NCI-H128 (cell line): ENCODE measurements around the gene CACNA1C.

ENCODE experiments used
- DNase-seq: peaks from one replicate; lab custom pipeline; 2025; ENCODE audit not compliant: unreplicated experiment; lab: John Stamatoyannopoulos, UW

Gene CACNA1C

DNA sequence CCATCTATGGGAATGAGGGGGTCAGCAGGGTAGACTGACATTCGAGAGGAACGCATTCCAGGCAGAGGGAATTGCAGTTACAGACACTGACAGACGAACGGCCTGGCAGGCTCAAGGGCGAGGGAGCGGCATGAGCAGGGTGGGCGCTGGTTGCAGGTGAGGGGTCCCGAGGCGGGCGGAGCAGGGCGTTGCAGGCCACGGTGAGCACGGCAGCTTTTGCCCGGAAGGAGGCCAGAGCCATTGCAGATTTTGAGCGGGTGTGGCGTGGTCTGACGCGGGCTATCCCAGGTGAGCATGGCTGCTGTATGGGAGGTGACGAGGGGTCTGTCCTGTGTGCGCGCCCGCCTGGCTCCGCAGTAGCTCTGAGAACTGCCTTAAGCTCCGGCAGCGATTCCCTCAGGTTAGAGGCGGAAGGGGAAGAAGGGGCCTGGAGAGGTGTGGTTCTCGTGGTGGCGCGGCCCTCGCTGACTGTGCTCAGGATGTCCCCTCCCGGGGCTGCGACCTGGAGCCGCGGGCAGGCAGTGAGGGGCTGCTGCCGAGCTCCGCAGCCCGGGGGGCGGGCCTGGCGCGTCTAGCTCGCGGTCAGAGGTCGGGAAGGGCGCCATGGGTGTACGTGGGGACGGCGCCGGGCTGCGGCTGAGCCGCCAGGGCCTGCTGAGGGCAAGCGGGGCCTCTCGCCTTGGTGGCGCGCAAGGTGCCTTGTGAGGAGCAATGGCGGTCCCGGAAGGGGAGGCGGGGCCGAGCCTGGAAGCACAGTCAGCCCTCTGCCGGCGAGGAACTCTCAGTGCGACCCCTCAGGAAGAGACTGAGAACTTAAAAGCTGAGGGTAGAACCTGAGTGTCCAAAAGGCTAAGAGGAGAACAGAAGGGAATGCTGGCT lies 177.1 kb downstream of the CACNA1C start:
- no peak for DNase-seq

DNA sequence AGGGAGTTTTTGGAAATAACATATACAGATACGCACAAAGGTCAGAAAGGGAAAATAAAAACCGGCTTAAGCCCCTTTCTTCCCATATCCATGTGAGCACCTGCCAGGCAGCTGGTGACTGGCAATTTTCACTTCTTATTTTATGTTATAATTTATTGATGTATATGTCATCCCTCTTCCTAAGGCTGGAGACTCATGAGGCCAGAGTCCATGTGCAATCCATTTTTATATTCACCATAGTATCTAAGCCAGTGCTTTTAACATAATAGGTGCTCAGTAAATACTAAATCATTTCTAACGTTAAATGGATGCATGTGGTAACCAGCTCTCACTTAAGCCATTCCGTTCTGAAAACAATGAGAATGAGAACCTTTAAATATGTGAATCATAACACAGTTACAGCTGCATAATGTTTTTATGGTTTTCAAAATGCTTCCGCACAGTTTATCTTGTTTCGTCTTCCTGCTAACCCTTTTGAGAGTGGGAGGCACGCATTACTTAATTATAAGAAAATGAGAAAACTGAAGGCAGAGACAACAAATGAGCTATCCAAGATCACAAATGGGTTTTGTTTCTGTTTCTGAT lies 178.3 kb downstream of the CACNA1C start:
- no peak for DNase-seq

DNA sequence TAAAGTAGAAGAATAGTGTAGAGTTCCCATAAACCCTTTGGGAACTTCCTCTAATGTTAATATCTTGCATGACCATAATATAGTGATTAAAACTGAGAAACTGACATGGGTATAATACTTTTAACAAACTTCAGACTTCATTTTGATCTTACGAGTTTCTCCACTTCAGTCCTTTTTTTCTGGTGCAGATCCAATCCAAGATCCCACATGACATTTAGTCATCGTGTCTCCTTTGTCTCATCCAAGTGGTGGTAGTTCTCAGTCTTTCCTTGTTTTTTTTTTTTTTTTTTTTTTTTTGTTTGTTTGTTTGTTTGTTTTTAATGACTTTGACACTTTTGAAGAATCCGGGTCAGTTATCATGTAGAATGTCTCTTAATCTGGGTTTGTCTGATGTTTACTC lies 179.2 kb downstream of the CACNA1C start:
- no peak for DNase-seq

DNA sequence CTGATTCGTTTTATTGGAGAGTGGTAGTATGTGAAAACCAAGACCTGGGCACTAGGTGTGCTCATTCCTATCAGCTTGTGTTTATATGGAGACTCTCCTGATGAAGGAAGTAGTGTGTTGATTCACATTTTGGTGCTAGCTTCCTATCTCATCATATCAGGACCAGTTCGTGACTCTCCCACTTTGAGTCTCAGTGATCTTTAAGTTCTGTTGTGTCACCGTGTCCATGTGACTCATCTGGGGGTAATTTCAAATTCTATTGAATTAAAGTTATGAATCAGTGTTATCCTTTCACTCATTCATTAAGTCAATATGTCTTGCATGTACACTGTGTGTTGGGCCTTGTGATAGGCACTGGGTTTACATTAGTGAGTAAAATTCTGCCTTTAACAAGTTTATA lies 180.2 kb downstream of the CACNA1C start:
- DNase-seq, result no peak

DNA sequence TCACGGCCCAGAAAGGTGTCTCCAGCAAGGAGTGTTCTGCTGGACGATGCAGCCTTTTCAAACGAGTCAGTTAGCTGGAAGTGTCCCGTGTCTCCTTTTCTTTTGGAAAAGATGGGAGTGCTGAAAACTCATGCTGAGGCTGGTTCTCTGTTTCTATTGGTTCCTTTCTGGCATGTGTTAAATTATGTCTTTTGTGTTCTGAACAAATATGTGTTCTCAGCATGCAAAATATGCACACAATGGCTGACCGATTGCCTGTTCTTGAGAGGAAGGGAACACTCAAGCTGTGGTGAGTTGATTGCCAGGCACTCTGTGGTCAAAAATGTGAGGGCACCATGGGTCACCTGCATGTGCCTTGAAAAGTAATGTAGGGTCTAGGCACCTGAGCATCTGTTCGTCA lies 181.3 kb downstream of the CACNA1C start:
- DNase-seq, result no peak

DNA sequence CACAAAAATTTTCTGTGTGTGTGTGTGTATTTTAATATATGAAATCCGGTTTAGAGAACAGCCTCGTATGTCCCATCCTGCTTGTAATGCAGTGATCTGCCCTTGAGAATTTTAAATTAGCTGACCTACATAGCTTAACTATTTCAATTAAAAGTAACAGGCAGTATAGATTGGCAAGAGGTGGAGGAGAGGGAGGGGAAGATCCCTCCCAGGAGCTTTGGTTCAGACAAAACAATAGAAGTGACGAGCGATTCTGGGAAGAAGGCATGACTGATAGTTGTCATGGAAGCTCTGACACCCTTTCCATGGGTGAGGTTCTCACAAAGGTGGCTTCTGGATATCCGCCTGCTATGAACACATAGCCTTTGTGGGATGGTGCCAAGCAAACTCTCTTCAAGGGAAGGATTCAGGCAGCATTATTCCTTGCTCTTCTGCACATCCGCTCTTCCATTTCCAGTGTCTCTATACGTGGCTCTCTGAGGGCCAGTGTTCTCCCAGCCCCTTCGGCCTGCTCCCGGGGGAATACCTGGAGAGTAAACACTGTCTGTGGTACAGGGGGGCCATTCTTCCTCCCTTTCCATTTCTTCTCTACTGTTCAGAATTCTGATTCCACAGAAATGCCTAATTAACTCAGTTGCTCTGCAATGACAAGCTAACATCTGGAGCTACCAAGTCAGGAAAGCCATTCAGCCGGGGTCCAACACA lies 182.0 kb downstream of the CACNA1C start:
- no peak for DNase-seq

DNA sequence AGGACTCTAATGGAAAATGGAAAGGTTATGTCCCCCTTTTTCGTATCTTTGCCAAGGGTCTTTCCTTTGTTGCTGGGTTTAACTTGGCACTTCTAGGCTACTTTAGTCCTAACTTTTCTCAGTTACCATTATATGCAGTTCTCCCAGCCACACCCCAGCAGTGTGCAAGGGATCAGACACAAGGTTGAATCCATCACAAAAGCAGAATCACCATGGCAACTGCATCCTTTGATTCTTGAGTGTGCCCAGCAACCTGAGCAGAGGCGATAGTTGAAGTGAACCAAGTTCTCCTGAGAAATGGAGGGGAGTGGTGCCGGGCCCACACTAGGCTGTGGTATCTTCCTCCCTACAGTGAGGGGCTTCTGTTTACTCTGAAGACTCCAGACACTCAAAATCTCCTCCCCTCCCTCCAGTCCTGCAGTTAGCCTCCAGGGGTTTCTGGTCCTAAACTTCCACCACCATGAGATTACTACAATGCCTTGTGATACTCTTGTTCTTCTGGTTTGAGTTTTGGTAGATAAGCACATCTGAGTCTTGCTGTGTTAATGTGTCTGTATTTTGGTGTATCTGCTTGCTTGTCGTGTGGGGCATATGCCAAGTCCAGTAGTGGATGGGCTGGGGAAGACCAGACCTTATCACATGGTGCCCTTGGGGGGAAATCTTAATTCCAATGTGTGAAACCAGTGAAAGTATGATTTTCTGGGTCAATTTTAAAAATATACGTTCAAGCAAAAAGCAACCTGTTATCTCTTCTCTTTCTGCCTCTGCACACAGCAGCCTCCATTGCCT lies 183.9 kb downstream of the CACNA1C start:
- DNase-seq, result no peak

DNA sequence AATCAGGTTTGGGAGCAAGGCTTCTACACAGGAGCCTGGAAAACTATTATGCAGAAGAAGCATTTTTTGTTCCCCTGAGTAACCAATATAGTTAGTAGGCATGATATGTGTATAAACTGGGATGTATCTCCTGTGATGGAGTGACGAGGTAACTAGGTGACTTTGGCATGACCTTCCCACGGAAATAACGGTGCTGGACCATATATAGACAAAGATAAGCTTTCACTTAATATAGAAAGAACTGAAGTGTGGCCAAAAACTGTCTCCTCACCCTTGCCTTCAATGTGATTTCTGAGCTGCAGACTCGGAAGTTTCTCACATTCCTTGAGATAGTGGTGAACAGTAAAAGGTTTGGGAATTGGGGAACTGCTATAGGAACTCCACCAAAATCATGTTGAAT lies 185.3 kb downstream of the CACNA1C start:
- no peak for DNase-seq

DNA sequence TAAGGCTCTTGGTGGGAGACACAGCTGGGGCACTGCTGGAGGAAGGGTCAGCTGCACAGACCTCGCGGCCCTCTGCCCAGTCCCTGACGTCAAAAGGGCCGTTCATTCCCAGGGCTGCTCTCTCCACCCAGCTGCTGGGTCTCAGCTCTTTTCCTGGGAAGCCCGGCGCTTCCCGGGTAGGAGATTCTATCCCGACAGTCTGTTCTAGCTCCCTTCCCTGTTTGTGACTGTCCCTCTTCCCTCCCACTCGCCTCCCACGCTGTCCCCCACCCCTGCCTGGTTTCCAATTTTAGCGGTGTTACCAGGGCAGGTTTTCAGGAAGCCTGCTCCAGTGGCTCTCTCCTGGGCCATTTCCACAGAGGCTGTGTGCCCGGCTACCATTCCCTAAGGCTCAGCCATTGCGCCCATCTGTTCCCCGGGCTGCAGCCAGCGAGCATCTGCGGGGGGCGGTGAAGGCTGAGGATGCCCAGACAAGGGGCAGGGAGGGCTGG lies 186.6 kb downstream of the CACNA1C start:
- DNase-seq, result no peak

DNA sequence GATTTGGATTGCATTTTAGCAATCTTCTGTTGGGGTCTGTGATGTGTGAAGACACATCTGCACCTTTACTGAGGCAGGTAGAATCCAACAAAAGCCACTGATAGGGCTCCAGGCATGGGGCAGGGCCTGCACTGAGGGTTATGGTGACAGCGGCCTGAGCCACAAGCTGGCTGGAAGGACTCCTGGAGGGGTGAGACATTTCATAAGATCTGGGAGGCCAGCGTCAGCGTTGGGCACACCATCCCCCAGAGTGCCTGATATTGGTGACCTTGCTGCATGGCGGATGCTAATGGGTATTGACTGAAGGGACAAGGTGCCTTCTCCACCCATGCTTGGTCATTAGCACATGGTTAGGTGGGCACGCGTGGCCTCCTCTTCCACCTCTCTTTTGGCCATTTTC lies 187.6 kb downstream of the CACNA1C start:
- DNase-seq, result no peak

DNA sequence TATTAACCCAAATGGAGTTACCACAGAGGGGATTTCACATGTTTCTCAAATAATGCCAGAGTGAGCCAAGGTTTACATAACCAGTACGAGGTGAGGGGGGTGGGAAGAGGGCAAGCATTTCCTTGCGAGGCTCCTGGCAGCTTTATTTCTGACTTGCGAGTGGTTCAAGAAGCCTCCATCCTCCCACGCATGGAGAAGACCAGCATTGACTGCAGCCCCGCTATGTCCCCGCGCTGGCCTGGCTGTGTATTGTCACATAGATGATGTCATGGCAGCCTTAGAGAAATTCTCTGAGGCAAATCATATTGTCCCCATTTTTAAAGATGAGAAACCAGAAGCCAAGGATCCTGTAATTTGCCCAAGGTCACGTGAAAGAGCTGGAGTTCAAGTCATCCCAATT lies 188.2 kb downstream of the CACNA1C start:
- no peak for DNase-seq

DNA sequence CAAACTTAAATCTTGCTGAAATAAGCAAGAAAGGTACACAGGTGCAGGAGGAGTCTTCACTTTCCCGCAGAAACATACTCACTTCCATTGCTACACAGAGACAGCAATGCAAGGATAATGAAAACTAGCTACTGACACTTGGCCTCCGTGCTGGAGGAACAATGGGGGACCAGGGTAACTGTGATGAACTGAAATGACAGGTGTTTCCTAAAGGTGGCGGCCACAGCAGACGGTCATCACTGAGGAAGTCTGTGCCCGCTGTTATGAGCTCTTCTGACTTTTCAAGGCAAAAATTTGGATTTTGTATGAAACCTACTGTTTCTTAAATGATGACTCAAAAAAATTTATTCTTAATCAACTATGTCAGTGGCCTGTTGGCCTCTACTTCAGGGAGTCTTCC lies 189.4 kb downstream of the CACNA1C start:
- no peak for DNase-seq

DNA sequence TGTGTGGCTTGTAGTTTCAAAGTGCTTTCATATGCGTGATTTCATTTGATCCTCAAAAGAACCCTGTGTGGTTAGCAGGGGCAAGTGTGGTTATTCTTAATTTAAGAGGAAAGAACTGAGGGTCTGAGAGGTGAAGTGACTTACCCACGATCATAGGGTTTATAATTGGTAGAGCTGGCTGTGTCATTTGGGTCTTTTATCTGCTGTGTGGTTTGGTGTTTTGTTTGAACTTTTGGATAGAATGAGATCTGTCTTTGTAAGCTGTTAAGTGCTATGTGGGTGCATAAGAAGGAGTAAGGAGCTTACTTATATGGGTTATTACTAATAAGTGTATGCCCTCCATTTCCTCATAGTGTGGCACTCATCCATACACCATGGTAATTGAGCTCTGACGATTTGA lies 190.0 kb downstream of the CACNA1C start:
- no peak for DNase-seq

DNA sequence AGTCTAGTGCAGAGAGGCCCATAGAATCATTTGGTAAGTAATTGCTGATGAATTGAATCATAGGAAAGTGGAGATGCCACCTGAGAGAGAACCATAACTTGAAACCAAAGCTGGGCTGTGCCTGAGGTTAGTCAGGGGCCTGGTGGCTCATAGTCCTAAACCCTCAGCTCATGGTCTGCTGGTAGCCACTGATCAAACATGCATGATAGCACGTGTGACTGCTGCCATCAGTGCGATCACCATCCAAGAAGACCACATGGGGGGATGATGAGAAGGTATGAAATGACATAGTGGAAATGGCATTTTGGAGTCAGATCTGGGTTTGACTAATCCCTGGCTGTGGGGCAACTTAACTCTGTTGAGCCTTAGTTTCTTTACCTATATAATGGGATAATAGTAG lies 190.5 kb downstream of the CACNA1C start:
- DNase-seq, result no peak

DNA sequence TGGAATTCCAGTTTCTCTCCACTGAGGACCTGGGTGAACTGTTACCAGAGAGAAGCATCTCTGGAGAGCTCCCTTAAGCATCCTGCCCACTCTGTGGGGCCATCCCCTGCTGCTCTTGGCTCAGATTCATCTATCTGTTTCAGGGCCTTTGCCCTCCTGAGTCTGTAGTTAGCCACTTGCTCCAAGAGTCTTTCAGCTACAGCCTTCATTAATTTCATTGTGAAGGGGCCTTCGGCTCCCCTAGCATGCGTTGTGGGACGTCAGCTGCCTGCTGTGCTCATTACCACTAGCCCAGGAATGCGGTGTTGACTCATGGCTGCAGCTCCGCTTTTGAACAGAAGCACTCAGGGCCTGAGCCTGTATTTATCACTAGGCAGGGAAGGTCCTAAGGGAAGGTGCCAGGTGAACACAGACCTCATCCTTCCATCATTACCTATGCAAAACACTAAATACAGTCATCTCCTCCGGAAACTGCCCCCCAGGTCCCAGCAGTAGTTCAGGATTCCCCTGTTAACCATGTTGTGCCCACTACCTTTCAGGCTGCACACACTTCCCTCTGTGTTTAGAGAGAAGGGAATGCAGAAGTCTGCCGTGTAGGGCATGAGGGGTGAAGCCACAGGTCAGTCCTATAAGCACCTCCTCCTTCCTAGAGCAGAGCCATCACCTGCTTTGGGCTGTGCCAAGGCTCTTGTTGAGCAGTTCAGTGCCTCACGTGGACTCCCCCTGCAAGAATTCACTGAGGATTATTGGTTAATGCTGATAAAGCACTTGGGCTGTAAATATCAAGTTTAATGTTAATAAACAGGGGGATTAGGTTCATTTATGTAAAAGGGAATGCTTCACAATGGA lies 191.4 kb downstream of the CACNA1C start:
- no peak for DNase-seq

DNA sequence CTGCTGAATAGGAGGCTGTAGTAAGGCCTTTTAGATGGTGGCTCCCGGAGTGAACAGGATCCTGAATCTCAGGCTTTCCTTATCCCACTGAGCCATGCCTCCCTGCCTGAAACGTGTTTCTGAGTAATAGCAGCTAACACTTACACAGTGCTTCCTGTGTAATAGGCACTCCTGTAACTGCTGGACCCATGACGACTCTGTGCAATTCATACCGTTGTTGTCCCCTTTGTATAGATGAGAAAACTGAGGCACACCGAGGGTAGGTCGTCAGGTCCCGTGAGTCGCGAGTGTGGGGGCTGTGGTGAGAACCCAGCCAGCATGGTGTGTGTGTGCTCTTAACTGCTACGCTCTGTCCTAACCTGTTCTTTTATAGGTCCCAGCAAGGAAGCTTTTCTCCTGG lies 193.6 kb downstream of the CACNA1C start:
- no peak for DNase-seq

DNA sequence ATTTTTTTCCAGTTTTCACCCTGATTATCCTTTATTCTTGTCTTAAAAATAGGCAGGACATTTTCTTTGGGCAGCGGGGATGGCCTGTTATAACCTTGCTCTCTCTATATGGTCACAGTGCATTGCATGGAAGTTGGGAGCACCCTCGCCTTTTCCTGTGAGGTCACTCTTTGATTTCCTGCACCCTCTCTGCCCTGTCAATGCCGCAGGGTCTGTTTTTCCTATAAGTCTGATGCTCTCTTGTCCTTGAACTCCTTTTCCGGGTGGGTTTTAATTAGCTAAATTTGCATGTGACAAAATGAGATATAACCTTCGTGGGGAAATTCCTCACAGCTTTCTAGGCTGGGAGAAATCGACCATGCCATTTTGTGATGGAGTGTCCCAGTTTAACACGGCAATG lies 194.3 kb downstream of the CACNA1C start:
- no peak for DNase-seq

DNA sequence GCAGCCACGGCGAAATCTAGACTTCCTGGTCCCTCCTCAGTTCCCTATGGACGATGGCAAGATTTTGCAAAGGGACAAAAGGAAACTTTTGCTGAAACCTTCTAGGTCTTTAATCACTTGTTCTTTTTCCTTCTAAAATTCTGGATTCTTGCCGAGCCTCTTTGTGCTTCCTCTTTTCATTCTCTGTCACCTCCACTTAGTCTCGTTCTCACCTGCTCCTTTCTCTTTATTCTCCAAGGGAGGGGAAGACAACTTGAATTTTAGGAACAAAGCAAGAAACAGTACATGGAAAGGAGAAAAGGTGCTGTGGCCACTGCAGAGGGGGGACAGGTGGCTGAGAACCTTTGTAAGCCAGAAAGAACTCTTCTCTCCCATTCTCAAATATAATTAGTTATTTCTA lies 194.8 kb downstream of the CACNA1C start:
- no peak for DNase-seq

DNA sequence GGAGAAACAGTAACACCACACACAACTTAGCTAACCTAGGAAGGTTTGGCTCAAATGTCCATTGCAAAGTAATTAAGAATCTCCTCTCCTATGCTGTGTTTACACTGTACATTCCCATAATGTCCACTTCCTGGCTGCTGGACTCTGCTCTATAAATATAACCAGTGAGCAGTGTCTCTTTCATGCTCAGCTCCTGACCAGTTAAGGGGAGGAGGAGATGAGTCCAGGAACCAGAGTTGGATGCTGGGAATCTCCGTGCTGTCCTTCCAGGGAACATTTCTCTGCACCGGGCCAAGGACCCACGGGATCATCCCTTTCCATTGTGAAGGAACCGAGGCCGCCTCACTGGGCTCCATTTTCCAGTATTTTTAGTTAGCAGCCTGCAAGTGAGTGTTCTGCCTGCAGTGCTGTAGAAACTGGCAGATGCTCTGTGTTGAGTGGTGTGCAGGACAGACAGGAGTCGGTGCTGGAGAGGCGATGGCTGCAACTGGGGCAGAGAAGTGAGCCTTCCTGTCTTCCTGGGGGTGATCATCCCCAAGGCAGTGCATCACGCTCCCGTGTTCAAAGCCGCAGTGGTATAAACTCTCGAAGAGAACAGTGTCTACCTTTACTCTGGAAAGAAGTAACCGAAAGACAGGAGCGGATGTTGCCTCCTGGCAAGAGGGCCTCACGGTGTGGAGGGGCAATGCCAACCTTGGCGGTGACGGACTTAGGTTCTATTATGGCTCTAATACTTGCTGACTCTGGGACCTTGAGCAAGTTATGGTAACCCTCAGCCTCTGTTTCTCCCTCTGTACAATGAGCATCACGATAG lies 195.5 kb downstream of the CACNA1C start:
- no peak for DNase-seq
